ENCODE measurements around the gene SLC4A2. TPM values are rescaled to one million over a fixed set of nuclear protein-coding genes. Genes with fewer than 3 reads are reported as not detected.
A peak's percentile ranks its signal among the peaks of the same experiment; 100 is the strongest.

SLC4A2 gene
- total RNA-seq, 2 experiments from 2014 or later = 64.2 to 86.0 TPM

- BruUV-seq (replicated peaks) = no TSS peak
- Histone ChIP-seq H3K79me2 (ENCODE audit: insufficient read depth, low read depth, low read length) (no peaks in the 10 kb centered on the region), H3K4me1 (ENCODE audit: insufficient read depth, low read length, poor library complexity, severe bottlenecking) (no peaks in the 10 kb centered on the region), H2AFZ (ENCODE audit: low read length) (no peak overlapping the region), H4K20me1 (ENCODE audit: insufficient read depth, low read length) (no peaks in the 10 kb centered on the region), H3K36me3 (ENCODE audit: insufficient read depth, low read length) (no peaks in the 10 kb centered on the region), H3K27ac (ENCODE audit: low read depth, low read length, poor library complexity, severe bottlenecking) (no peak overlapping the region), H3K4me2 (ENCODE audit: low read length) (no peak overlapping the region), H3K4me3 (ENCODE audit: low read depth, low read length, poor library complexity, severe bottlenecking) (no peak overlapping the region), H3K9me2 (ENCODE audit: insufficient read depth, low read length) (no peaks in the 10 kb centered on the region), H3K9me3 (ENCODE audit: low read length) (no peaks in the 10 kb centered on the region)
- peak; percentile 86 for TF ChIP-seq CTCF (conservative IDR thresholded peaks at IDR 0.05; ENCODE audit: low read length)
- no peak for TF ChIP-seq EZH2phosphoT487 (IDR thresholded peaks at IDR 0.05; ENCODE audit: borderline replicate concordance, low read depth, low read length)
- ChIA-PET POLR2A (interaction anchor here (0.7 kb wide), 1 partner anchor 121 kb away, joined by 3 read pairs; no protein-coding TSS in a partner anchor), CTCF (ENCODE audit: unreplicated experiment) (interaction anchor here (0.6 to 0.8 kb wide), 7 partner anchors 16 to 765 kb away, joined by 3 to 13 read pairs (median 3); no protein-coding TSS in a partner anchor)
- intact Hi-C loops (cut with micrococcal nuclease; ENCODE audit: unreplicated experiment) = loop anchor here (1.0 to 10.0 kb wide), 6 partner anchors 24 to 332 kb away; partner anchors contain the start of genes AGAP3 and SLC4A2
- DNase-seq (ENCODE audit: low spot score) = peak; percentile 74
These were observed 51.7 kb downstream of the SLC4A2 start for GRCh38 chr7:151110941-151111645.

- Histone ChIP-seq H3K4me1 (ENCODE audit: insufficient read depth, low read length, poor library complexity, severe bottlenecking) (no peaks in the 10 kb centered on the region), H2AFZ (ENCODE audit: low read length) (no peak overlapping the region), H3K9me2 (ENCODE audit: insufficient read depth, low read length) (no peaks in the 10 kb centered on the region), H3K4me2 (ENCODE audit: low read length) (no peak overlapping the region), H4K20me1 (ENCODE audit: insufficient read depth, low read length) (no peaks in the 10 kb centered on the region), H3K4me3 (ENCODE audit: low read depth, low read length, poor library complexity, severe bottlenecking) (no peak overlapping the region), H3K9me3 (ENCODE audit: low read length) (no peaks in the 10 kb centered on the region), H3K27ac (ENCODE audit: low read depth, low read length, poor library complexity, severe bottlenecking) (no peak overlapping the region), H3K36me3 (ENCODE audit: insufficient read depth, low read length) (no peaks in the 10 kb centered on the region), H3K79me2 (ENCODE audit: insufficient read depth, low read depth, low read length) (no peaks in the 10 kb centered on the region)
- BruUV-seq (replicated peaks) = no TSS peak
- DNase-seq (ENCODE audit: low spot score) = no peak
- POLR2A ChIA-PET = no interaction called here
- intact Hi-C loops (cut with micrococcal nuclease; ENCODE audit: unreplicated experiment) = loop anchor here (5.0 to 10.0 kb wide), 2 partner anchors 96 to 219 kb away; no protein-coding TSS in a partner anchor
- TF ChIP-seq CTCF (conservative IDR thresholded peaks at IDR 0.05; ENCODE audit: low read length) = no peak
- no peak for TF ChIP-seq EZH2phosphoT487 (IDR thresholded peaks at IDR 0.05; ENCODE audit: borderline replicate concordance, low read depth, low read length)
- CTCF ChIA-PET (ENCODE audit: unreplicated experiment) = no interaction called here
These were observed 54.2 kb downstream of the SLC4A2 start for GRCh38 chr7:151113344-151114150.

Data from OCI-LY7 (cell line).